Measurements from ENCODE around the gene SETD6.

SETD6 gene

GRCh38 chr16:58507963-58508670 is 7.2 kb upstream of the SETD6 start:
- no peak for TF ChIP-seq CTCF (IDR thresholded peaks at IDR 0.05; ENCODE audit: control insufficient read depth, insufficient read depth, low read depth, low read length, missing control alignments)
- no peak for DNase-seq (ENCODE audit: low read depth)
- no peak overlapping the region for H3K4me3 ChIP-seq (ENCODE audit: control insufficient read depth, low read depth, low read length)

GRCh38 chr16:58508671-58509251 is 6.6 kb upstream of the SETD6 start:
- H3K4me3 ChIP-seq (ENCODE audit: control insufficient read depth, low read depth, low read length): no peak overlapping the region
- no peak for DNase-seq (ENCODE audit: low read depth)
- TF ChIP-seq CTCF (IDR thresholded peaks at IDR 0.05; ENCODE audit: control insufficient read depth, insufficient read depth, low read depth, low read length, missing control alignments): no peak

GRCh38 chr16:58509256-58510096 is 5.8 kb upstream of the SETD6 start:
- no peak for TF ChIP-seq CTCF (IDR thresholded peaks at IDR 0.05; ENCODE audit: control insufficient read depth, insufficient read depth, low read depth, low read length, missing control alignments)
- no peak for DNase-seq (ENCODE audit: low read depth)

DNA sequence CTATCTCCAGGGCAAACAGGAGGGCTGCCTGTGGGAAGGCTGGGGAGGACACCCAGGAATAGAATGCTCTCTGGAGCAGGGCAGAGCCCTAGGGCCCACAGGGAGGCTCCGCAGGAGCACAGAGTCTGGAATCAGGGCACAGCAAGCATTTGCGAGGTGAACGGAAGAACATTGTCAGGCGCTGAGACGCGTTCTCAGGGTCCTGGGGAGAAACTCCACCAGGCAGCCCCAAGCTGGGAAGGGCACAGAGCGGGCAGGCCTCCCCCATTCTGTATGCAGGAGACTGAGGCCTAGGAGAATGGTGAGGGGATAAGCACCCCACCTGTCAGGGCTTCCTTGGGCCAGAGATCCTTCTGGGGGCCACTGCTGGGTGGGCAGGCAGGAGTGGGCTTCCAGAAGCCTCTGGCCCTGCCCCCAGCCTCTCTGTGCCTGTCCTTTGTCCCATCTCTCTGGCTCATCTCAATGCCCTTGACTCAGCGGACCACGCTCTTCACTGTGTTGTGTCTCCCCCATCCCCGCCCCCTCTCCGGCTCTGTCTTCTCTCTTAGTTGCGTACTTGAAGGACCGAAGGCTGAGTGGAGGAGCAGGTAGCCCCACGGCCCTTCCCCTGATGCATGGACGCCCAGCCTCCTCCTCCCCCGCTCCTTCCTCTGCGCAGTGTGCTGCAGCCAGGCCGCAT is 5.1 kb upstream of the SETD6 start:
- H3K4me3 ChIP-seq (ENCODE audit: control insufficient read depth, low read depth, low read length): no peak overlapping the region
- DNase-seq (ENCODE audit: low read depth): no peak
- TF ChIP-seq CTCF (IDR thresholded peaks at IDR 0.05; ENCODE audit: control insufficient read depth, insufficient read depth, low read depth, low read length, missing control alignments): no peak

More at GRCh38 chr16:58509256-58510096, 5.8 kb upstream of the SETD6 start:
- no peak overlapping the region for H3K4me3 ChIP-seq (ENCODE audit: control insufficient read depth, low read depth, low read length)

- DNase-seq (ENCODE audit: low read depth): no peak
- TF ChIP-seq CTCF (IDR thresholded peaks at IDR 0.05; ENCODE audit: control insufficient read depth, insufficient read depth, low read depth, low read length, missing control alignments): no peak
These were observed 4.3 kb upstream of the SETD6 start for GRCh38 chr16:58510776-58511628.

More at GRCh38 chr16:58510776-58511628, 4.3 kb upstream of the SETD6 start:
- no peak overlapping the region for H3K4me3 ChIP-seq (ENCODE audit: control insufficient read depth, low read depth, low read length)
